CD4-positive, alpha-beta T cell treated with Interleukin-6 at 100 ng/mL for 8 hours (primary cell): ENCODE data around the gene PPP1CA.

Experiments used
- DNase-seq: peaks from one replicate; pipeline ENCODE4 v3.0.0-alpha.2; 2020; ENCODE audit warnings: mixed read lengths, low spot score

PPP1CA gene

DNA sequence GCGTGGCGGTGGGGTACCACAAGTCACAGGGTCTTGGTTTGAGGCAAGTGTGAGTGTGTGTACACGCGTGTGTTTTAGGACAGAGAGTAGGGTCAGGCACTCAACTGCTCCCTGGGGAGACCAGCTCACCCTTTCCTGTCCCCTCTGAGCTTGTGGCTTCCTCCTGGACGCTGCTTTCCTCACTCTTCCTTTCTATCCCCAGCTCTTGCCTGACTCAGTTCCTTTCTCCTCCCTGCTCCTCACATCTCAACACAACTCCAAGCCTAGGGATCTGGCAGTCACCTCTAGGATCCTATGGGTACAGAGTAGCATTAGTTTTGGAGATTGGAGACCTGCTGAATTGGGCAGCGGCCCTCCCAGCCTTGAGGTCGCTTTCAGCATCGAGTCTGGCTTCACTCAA is 32.4 kb downstream of the PPP1CA start:
- no peak for DNase-seq

DNA sequence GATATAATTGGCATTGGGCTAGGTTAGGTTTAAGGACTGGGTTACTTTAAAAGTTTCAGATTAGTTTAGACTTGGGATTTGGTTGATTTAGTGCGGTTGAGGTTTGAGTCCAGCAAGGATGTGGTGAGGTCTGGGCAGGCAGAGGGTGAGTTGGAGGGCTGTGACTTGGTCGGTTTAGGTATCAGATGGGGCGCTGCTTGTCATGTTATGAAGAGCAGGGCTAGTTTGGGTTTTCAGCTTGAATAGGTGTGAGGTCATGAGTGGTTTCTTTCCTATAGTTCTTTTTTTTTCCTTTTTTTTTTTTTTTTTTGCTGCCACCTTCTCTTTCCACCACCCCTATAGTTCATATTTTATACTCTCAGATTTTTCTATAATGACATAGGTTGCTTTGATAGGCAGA is 33.0 kb downstream of the PPP1CA start:
- no peak for DNase-seq

DNA sequence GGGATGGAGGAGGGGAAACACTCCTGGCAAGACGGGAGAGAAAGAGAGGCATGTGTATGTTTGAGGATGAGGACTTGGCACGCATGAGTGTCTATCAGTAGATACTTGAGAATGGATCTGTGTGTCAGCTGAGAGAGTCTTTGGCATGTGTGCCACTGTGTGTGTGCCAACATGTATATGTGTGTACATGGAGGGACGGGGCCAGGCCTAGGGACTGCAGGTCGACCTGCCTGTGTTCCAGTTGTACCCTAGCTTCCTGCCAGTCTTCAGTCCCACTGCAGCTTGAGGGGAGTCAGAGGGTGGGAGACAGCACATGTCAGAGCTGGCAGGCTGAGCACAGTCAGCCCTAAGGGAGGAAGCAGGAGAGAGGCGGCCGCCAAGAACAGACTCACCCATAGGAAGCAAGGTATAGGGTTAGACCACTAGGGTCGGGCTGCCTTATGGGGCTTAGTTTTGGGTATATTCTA is 33.9 kb downstream of the PPP1CA start:
- DNase-seq = no peak

DNA sequence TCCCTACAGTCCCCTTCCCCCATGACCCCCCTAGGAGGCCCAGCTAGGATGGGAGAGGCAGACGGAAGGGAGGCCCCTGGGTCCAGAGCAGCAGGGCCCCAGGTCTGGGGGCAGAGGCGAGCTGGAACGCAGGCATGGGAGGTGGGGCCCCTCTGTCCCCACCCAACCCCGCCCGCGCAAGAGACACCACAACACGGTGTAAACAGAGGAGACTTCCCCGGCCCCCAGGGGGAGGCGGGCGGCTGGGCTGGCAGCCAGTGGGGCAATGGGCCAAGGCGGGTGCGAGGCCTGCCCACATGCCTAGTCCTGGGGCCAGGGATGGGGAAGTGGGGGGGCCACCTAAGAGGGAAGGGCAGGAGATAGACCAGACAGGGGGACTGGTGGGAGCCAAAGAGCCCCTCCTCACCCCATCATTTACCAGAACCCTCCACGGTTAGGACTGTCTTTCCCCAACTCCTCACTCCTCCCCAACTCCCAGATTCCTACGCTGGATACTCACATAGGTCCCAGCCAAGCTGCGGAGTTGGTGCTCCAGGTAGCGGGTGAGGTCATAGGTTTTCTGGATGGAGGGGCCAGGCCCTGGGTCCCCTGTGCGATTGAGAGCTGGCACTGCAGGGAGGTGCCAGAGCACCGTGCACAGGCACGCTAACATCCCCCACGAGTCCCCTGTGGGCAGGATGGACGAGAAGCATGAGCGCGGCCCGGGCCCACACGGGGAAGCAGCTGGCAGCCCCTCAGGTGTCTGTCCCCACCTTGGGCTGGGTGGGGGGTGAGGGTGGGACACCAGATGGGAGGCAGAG is 34.5 kb downstream of the PPP1CA start:
- no peak for DNase-seq

DNA sequence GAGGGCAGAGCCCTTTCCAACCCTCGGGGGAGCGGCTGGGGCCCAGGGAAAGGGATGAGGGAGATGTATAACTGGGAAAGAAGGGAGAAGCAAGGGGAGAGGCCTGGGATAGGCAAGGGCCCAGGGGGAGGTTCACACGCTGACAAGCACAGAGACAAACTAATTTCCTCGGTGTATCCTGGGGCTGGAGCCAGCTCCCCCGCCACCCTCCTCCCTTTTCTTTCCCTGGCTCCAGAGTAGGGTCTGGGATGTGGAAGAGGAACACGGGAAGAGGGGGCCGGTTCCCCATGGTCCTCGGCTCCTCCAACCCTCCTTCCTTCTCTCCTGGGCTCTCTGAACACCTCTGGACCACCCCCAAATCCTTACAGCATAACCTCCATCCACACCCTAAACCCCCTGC is 35.1 kb downstream of the PPP1CA start:
- DNase-seq = no peak

DNA sequence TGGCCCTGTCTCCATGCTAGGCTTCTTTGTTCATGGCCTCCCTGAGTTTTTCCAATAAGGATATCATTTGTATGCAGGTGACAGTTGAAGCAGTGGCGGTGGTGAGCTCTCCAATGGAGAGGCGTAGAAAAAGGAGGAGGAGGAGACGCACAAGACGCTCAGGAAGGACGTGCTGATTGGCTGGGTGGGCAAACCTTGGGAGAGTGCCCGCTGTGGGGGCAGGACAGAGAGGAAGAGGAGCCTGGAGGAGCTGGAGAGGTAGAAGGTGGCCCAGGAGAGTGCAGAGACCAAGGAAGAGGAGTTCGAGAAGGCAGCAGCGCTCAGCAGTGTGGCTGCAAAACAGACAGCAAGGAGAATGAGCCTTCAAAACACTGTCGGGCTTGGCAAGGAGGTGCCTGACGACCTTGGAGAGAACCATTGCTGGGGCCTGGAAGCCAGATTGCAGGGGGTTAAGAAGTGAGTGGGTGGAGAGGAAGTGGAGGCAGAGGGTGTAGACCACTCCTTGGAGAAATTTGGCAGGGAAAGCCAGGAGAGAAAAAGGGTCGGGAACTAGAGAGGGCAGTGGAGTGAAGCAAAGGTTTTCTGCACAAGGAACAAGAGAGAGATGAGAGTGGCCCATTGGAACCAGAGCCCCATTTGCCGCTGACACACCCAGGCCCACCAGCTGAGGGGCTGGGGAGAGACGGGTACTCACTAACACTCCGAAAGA is 35.8 kb downstream of the PPP1CA start:
- no peak for DNase-seq

DNA sequence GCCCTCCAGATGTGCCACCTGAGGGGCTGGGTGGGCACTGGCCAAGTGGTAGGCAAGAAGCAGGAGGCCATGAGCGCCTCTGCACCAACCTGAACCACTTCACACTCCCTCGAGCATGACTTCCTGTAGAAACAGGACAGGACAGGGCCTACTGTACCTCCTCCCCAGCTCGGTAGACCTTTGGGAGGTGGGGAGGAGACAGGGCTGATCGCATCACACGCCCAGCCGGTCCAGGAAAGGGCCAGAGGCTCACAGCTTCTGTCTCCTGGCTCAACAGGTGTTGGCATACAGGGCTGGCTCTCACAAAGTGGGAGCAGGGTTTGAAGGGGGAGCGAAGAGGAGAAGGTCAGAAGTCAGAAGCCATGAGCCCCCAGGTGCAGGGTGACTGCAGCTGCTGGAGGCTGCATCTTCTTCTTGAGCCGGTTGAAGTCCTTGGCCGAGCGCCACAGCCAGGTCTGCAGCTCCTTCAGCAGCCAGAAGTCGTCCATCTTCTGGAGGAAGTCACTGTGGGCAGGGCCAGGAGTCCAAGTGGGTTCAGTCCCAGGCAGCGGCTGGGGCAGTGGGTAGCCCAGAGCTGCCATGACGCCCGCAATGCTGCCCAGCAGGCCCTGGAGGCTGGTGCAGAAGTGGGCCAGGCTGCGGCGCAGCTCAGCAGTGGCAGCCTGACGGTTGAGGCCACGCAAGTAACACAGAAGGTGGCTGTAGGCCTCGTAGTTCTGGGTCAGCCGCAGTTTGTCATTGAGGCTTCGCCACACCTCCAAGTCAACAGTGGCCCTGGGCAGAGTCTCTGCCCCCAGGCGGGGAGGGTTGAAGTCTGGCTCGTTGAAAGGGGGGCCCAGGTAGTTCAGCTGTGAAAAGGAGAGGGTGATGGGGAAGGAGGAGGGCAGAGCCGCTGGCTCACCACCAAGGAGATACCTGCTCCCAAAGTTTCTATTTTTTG is 36.6 kb downstream of the PPP1CA start:
- DNase-seq = no peak

DNA sequence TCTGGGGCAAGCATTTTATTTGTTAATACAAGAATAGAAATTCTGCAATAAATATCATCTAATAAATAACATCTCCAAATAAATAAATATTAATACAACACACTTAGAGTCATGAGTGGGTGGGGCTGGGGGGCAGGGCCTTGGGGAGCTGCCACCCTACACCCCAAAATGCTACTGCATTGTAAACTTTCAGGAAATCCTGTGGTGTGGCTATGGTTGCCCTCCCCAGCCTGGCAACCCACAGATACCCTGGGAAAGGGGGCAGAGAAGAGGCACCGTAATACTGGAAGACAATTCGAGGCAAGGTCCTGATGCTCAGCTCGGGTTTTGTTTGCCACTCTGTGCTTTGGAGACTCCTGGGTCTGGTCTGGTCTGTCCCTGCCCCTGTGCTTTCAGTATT is 37.5 kb downstream of the PPP1CA start:
- no peak for DNase-seq

DNA sequence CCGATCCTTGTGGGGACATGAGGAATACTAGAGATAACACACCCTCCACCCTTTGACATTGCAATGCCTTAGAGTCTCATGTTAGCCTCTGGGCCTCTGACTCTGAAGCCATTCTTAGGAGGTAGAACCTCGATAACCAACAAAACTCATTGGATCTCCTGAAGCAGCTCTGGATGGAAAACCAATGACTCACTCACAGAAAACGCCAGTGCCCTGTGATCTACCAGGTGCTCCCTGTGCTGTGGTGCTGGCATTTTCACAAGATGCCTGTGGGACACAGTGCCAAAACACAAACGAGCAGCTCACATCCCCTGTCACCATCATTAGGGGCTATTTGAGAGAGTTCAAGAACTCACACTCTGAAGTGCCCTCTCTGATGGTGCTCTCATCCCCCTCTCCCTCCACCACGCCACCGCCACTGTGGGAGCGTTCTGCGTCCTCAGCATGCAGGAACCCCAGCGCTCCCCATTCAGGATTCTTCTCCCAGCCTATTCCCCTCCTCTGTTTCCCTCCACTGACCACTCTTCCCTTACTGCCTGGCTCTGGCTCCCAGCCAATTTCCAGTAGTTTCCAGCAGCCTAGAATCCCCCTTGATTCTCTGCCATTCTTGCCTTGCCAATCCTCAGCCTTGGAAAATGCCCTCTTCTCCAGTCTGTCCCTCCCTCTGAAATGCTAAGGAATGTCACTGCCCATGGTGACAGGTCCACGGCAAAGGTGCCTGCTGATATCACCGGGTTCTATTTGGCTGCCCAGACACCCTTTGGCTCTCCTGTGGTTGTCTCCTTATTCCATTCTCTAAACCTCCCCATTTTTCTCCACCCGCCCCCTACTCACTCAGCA is 43.6 kb downstream of the PPP1CA start:
- DNase-seq = no peak

DNA sequence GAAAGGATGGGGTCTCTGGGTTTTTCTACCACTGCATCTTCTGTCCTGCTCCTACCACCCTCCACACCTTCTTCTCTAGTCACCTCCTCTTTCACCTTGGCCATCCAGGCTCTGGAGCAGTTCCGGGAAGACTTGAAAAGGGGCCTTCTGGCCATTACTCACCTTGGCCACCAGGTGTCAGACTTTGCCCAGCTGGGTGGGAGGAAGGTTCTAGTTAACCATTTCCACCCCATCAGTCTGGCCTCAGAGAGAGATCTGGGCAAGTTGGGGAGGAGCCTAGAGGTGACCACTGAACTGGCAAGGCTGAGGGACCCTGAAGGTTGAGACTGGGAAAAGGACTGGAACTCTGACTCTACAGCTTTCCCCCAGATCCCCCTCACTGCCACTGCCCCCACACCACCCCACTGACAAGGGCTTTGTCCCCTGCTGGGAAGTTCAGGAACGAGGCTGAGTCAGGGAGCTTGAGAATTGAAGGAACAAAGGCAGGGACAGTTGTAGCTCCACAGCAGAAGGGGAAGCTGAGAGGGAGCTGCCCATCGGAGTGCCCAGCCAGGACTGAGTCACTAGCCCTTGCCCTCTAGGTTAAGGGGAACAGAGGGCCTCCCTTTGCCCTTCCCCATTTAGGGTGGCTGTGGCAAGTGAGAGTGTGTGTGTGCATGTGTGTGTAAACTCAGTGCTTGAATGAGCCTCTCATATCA is 44.6 kb downstream of the PPP1CA start:
- peak; percentile 69 for DNase-seq

DNA sequence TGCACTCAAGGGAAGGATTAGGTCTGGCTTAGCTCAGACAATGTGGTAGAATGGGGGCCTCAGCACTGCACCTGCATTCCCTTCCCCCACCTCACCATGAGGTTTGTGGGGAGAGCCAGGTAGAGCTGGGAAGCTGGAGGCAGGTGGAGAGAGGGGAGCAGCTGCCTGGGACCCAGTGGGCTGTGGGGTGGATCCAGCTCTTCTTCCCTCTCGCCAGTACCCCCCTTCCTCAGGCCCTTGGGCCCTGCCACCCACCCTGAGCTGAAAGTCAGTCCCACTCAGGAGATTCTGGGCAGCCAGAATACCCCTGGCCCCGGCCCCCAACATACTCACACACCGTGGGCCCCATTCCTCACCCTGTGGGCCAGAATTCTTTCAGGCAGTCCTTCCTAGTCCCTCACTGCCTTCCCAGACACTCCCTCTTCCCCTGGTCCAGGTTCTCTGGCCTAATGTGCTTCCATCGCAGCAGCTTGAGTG is 45.2 kb downstream of the PPP1CA start:
- DNase-seq = no peak

DNA sequence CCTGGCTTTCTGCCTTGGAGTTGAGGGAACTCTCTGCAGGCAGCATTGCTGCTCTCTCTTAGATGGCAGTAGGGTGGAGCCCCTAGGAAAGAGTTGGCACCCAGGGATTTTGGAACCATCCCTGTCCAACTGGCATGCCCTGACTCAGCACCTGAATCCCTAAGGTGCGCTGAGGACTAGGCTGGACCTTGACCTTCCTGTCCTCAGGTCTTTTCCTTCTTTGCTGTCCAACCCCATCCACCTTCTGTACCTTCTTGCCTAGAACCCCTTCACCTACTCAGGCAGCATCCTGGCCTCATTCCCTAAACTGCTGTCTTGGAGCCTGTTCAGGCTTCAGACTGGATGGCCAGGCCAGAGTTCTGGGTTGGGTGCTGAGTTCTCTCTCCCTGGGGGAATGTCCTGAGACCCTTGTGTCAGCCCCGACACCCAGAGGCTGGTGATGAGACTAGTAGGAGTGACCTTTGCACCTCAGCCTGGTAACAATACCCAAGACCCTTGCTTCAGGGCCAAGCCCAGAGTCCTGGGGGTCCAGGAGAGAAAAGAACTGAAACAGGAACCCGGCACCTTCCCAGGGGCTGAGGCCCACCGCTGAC is 45.8 kb downstream of the PPP1CA start:
- DNase-seq = no peak

DNA sequence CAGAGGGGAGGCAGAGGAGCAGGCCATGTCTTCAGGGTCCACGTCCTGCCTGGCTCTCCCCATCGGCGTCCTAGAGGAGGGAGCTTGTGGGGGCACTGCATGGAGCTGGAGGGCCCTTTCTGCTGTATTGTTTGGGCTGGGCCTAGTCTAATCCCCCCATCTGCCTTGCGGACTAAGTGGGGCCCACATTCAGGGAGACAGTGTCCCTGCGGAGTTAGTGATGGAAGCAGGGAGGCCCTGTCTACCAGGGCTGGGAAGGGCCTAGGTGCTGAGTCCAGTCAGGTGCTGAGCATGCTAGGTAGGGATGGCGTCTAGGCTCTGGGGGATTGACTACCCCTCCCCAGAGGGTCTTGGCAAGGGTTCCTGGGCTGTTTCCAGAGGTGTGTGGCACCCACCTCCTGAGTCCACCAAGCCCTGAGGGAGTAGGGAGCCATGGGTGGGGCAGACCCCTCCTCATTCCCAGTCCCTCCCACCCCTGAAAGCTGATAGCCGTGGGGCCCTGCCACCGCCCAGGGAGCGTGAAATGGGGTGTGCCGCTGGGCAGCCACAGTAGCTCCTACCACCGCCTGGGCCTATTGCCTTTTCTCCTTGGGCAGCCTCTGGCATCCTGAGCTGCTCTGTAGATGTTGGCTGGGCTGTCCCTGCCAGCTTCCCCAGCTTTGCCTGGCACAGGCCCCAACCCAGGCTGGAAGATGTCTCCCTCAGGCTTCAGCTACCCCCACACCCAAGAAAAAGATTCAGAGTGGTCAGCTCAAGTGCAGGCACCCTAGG is 46.5 kb downstream of the PPP1CA start:
- no peak for DNase-seq

DNA sequence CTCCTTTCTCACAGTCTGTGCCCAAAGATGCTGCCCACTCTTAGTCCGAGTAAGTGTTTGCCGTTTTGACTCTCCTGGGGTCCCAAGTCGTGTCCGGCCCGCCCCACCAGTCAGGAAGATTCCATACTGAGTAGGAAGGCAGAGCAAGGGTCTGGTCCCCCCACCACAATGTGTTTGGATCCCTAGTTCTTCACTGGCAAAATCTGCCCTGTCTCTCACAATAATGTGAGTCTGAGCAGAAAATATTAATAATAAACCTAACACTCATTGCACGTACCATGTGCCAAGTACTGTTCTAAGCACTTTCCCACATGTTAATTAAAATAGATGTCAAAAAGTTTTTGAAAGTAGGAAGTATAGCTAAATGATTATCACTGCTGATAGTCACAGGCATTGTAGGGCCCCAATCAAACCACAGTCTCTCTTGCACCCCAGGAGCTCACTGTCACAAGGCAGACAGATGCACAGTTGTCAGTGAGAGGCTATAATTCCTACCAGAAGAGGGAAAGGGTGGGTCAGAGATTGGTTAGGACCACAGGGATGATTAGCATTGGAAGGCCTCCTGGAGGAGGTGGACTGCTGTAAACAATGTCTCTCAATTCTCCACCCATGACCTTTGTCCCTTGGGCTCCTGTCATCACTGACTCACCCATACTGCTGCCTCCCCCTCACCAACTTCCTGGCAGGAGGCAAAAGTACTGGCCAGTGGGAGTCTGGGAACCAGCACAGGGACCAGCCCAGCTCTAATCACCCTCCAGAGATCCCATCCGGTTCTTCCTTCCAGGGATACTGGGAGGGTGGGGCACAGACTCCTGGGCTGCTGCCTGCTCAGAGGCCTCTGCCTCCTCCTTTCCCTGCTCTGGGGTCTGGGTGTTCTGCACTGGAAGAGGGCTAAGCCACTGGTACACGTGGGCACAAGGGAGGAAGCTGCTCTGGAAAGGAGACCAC is 47.3 kb downstream of the PPP1CA start:
- DNase-seq = no peak

DNA sequence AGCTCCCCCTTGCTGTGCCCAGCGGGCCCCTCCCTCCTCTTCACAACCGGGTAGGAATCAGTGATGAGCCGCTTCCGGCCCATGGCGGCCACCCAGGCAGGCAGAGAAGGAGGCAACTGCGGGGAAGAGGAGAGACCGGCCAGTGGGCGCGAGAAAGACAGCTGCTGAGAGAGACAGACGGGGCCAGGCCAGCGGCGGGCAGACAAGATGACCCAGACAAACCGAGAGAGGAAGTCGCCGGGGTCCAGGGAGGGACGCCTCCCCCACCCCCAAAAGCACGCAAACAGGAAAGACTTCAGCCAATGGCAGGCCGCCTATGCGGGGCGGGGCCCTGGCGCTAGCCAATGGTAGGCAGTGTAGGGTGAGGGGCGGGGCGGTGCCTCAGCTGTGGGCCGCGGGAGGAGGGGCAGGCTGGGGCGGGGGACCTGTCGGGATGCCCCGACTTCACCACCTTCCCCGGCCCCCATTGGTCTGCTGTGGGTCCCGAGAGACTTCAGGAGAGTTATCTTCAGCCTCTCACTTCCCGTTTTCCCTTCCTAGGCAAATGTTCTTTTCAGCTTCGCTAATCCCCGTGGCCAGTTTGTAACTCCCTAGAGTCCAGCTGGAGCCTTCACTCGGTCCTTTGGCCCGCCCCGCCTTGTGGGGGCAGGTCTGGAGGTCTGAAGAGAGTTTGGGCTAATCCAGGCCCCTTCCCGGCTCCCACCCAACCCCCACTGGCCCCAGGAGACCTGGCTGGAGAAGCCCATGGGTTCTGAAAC is 48.2 kb downstream of the PPP1CA start, which contains the start of gene POLD4:
Gene POLD4 (minus strand): TSS at position 230 of the 758 bp plus-strand sequence. CDS start 147 bp downstream, at position 83.
- DNase-seq = peak; percentile 96

DNA sequence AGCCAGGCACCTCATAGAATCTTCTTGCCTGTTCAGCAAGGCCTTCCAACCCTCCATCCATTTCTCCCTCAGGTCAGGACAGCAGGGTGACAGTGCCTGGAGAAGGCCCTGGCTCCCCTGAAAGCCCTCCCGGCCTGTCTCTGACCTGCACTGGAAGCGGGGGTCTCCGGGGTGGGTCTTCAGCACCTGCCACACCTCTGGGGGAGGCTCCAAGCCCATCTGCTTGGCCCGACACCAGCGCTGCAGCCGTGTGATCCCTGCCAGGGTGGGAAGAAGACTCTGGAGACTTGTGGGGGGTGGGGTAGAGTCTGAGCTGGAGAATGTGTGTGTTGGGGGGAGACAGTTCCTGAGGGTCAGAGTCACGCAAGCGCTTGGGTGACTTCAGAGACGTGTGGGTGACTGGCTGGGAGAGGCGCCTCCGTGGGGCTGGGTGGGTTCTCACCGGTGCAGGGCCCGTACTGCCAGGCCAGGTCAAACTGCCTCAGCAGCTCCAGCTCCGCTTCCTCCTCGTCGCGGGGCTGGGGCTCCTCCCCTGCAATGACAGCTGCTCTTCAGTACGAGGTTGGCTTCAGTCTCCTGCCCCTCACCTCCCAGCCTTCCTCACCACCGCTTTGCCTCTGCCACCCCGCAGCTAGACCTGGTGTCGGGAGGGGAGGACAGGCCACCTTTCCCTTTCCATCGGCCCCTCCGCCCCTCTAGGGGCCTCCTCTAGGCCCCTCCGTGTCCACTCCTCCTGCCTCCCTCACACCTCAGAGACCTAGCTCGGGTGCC is 48.9 kb downstream of the PPP1CA start:
- DNase-seq = no peak
